Hematopoietic multipotent progenitor cell treated with erythropoietin and hydrocortisone succinate and interleukin-3 and kit ligand, for 15 days (in vitro differentiated cells): ENCODE data around the gene FOXP1.

Experiments used
- DNase-seq: peaks from one replicate; pipeline ENCODE4 v3.0.0-alpha.2; 2015; ENCODE audit warnings: low spot score

Gene FOXP1

DNA sequence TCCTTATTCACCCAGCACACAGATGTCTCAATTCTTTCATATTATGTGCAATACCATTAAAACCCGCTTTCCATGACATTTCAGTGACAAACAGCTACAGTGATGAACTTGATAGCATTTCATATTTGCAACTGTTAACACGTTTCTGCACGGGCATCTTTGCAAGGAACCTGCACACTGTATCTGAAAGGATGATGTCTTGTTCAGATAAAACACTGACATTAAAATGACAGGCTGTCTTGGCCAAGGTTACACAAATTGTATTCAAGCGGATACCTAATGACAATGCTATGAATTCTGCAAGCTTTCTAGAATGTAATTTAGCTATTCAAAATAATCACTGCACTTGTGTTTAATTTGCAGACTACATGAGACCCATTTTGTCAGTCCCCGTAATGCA lies 529.2 kb downstream of the FOXP1 start:
- DNase-seq: no peak

DNA sequence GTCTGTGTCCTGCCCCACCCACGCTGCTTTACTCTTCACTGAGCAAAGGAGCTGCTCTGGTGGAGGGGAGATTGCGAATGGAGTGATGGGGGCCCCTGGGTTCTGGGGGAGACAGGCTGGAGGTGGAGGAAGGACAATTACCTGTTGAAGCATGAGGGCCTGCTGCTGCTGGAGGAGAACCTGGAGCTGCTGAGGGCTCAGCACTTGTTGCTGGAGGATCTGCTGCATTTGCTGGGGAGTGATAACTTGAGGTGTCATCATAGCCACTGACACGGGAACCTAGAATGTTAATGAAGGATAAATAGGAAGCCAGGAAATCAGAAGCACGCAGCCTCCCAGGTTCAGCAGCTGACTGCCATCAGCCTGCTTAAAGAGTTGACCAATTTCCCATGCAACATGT lies 530.0 kb downstream of the FOXP1 start:
- DNase-seq: no peak

DNA sequence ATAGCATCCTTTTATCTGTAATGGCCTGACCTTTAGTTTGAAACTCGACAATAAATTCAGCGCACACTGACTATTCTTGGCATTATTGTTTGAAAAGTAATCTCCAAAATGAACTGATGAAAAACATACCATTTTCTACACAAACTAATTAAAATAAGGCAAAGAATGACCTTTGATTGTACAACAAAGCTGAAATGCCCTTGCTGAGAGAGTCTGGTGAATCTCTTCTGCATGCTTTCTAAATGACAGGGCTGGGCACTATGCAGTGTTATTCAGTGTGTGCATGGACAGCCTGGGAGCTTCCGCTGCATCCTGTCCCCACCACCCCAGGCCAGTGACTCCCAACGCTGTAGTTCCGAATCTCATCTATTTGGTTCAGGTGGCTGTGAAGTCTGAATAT lies 530.8 kb downstream of the FOXP1 start:
- DNase-seq: no peak

GRCh38 chr3:71051893-71052687 lies 531.4 kb downstream of the FOXP1 start:
- no peak for DNase-seq

- DNase-seq: no peak
Measured at GRCh38 chr3:71051259-71051595, 532.3 kb downstream of the FOXP1 start.

DNA sequence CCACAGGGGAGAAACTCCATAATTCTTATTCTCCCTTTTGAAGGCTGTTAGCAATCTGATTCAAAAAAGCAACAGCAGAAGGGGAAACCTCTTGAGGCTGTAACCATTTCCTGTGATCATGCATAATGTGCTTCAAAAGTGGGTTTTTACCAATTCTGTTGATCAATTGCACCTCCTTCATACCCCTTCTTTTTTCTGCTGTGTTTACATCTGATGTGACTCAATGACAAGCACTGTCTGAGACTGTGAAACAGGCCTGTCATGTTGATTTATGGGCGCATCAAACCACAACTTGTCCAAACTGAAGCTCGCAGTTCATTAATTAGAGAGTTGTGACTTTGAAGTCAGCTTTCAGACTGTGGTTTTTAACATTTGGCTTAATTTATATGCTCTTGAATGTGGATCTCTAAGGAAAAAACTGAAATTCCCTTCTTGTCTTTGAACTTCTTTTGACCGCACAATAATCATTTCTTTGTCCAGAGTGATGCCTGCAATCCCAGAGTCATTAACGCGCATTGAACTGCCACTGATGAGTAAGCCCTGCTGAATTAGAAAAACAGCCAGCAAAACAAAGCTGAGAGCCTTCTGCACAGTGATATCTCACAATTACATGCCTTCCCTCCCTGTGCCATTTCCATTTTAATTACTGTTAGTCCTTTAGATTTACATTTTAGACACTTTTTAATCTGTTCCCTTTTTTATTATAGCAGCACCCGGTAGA lies 532.8 kb downstream of the FOXP1 start:
- no peak for DNase-seq

GRCh38 chr3:71050166-71050537 lies 533.4 kb downstream of the FOXP1 start:
- no peak for DNase-seq

- DNase-seq: no peak
Measured at GRCh38 chr3:71048948-71049347, 534.6 kb downstream of the FOXP1 start.

DNA sequence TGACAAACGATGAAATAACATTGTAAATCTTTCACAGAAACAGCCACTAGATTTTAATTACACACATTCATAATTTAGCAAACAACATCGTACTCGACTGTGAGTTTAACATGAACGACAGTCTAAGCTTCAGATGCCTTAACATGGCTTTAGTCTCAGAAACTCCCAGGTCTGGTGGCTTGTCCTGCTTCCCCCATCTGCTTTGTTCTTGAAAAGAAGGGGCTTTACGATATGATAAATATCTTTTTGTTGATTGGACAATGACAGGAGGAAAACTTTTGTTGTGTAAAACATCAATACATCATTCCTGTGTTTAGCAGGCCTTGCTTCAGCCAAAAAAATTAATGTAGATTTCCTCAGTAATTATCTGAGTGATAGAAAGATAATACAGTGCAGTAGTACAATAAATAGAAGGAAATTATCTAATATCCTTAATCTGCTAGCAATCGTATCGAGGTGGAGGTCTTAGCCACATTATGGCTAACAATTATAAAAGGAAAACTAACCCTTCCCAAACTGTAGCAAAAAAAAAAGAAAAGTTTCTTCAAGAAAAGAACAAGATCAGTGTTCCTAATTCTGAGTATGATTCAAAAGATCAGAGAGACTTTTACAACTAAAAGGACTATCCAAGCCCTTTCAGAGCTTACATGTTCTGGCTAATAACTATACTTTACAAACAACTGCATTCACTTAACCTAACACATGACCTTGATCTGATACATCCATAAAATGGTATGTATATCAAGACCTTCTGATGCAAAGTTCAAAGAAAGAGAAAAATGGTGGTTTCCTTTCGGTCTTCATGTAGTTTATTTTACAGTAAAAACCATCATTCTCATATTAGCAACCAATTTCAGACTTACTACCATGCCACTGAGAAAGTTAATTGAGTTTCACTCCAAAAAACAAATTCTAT lies 535.7 kb downstream of the FOXP1 start:
- DNase-seq: no peak

GRCh38 chr3:71046791-71047190 lies 536.7 kb downstream of the FOXP1 start:
- DNase-seq: no peak

DNA sequence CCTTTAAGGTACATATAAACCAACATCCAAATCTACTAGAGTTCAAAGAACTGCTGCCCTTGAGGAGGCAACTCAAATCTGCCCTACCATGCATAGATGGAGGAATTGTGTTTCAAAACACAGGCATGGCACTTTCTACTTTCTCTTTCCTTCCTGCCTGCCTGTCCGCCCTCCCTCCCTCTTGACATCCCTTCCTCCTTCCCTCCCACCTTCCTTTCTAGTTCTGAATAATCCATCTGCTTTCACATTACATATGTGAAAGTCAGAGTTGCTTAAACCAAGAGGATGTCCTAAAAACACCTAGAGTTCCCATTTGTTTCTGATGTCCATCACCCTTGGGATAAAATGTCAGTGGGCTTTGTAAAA lies 537.6 kb downstream of the FOXP1 start:
- no peak for DNase-seq

- no peak for DNase-seq
Measured at GRCh38 chr3:71045212-71045916, 538.2 kb downstream of the FOXP1 start.

GRCh38 chr3:71042759-71043158 lies 540.8 kb downstream of the FOXP1 start:
- no peak for DNase-seq

- no peak for DNase-seq
Measured at GRCh38 chr3:71041371-71041770, 542.2 kb downstream of the FOXP1 start.

GRCh38 chr3:71039332-71039731 lies 544.2 kb downstream of the FOXP1 start:
- DNase-seq: no peak

- no peak for DNase-seq
Measured at GRCh38 chr3:71037775-71038174, 545.8 kb downstream of the FOXP1 start.

DNA sequence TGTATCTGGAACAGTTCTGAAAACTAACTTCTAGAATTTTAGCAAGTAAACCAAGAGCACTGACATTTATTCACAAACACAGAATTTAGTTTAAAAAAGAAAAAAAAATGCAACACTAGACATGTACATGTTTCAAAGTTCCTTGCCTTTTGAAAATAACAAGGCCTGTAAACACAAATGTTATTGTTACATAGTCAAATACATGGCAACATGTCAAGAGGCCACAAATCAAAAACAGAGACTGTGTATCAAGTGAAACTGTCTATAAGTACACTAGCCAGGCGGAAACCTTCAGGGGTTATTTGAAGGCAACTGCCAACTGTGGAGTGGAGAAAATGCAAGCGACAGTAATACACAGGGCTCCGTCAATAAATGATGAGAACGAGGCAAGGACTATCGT lies 547.6 kb downstream of the FOXP1 start:
- no peak for DNase-seq

- no peak for DNase-seq
Measured at GRCh38 chr3:71035314-71035713, 548.2 kb downstream of the FOXP1 start.

DNA sequence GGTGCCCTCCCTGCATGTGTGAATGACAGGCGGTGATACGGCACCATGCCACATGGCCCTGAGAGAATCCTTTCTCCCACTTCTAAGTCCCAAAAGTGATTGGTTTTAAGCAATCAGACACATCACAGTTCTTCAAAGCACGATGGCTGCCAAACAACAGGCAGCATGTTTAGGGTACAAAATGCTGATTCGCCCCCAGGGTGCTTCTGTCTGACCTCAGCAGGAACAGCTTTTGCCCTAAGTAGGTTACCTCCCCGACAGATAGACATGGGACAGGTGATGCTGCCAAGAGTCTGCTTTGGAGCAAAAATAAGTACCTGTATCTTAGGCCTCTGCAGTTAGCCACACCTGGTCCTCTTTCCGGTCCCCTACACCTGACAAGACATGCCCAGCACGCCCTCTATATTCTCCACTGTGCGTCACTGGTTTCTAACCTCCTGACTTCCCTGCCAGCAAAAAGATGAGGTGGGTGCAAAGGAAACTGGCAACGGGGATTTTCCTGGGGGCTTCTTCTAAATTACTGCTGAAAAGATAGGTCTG lies 549.8 kb downstream of the FOXP1 start:
- no peak for DNase-seq

DNA sequence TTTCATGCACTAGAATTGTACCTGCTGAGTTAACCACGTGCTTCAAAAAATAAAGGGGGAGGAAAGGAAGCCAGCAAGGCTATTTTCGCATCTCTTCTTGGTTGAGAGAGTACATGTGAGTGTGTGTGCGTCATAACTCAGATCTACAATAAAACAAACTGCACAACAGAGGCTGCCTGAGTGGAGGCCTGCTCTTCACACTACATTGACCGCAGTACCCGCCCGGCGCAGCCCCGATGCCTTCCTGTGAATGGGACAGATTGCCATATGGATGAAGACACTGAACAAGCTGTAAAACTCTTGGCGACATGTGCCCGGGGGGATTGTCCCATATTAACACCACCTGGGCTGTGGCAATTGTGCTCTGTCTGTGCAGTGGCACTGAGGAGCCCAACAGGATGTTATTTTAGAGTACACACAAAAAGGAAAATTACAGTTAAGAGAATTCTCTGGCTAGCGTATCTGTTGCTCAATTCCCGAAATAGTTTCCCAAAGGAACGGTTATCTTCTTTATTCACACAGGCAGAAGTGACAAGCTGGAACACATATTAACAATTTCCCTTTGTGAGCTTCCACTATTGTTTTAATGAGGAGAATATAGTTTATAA lies 551.5 kb downstream of the FOXP1 start:
- no peak for DNase-seq

DNA sequence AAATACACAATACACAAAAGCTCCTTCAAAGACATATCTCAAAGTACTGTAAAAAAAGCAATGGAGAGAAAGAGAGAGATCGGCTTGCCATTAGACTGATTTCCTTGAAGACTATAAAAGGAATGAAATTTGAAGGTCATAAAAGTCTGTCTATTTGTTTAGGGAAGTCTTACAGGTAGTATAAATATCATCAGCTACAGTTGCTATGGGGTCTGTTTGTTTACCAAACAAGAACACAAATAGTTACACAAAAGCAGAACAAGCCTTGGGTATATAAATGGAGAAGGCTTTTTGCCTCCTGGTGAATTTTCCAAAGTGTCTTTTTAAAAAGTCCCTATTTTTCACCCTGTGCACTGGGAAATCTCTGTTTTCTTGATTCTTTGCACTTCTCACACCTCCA lies 552.3 kb downstream of the FOXP1 start:
- no peak for DNase-seq

GRCh38 chr3:71030748-71031147 lies 552.8 kb downstream of the FOXP1 start:
- DNase-seq: no peak
